ENCODE measurements around the gene SLC6A18.

- TF ChIP-seq POLR2AphosphoS5 (IDR thresholded peaks at IDR 0.05) (no peak), POLR2A (IDR thresholded peaks at IDR 0.05) (no peak)
These were observed 26.7 kb downstream of the SLC6A18 start for GRCh38 chr5:1251678-1252580.

Data from prostate gland (tissue), 1 donor.